HUES64 (cell line): ENCODE measurements around the gene ARHGAP26.

ENCODE experiments used
- H3K27ac ChIP-seq: 2 replicates; pipeline ENCODE4 v1.7.0; 2013; ENCODE audit warnings: low read depth, low read length, inconsistent platforms
- H3K27me3 ChIP-seq: 2 replicates; pipeline ENCODE4 v1.6.1; 2013; ENCODE audit warnings: mild to moderate bottlenecking, low read length; ENCODE audit not compliant: insufficient read depth
- H3K36me3 ChIP-seq: 2 replicates; pipeline ENCODE4 v1.6.1; 2013; ENCODE audit warnings: mild to moderate bottlenecking, low read length; ENCODE audit not compliant: insufficient read depth
- H3K4me1 ChIP-seq: 2 replicates; pipeline ENCODE4 v1.6.1; 2013; ENCODE audit warnings: mild to moderate bottlenecking, low read length, moderate library complexity; ENCODE audit not compliant: insufficient read depth
- H3K4me3 ChIP-seq: 2 replicates; pipeline ENCODE4 v1.5.1; 2013; ENCODE audit warnings: mild to moderate bottlenecking, low read length, moderate library complexity
- H3K9ac ChIP-seq: 2 replicates; pipeline ENCODE4 v1.6.1; 2013; ENCODE audit warnings: mild to moderate bottlenecking, low read depth, low read length
- H3K9me3 ChIP-seq: 2 replicates; pipeline ENCODE4 v1.6.1; 2013; ENCODE audit warnings: low read depth, low read length; ENCODE audit not compliant: insufficient read depth
- WGBS: fragments of 150-250, 120-280 bp; methylation state at CpG from one replicate; pipeline ENCODE4 v1.1.7; 2013; ENCODE audit warnings: missing lambda C conversion rate; 5-methylcytosine and 5-hydroxymethylcytosine counted together

ARHGAP26 gene

GRCh38 chr5:142834504-142834903 lies 64.3 kb downstream of the ARHGAP26 start:
- Histone ChIP-seq H3K9ac (no peak overlapping the region), H3K27ac (no peak overlapping the region), H3K27me3 (no peaks in the 10 kb centered on the region), H3K36me3 (no peaks in the 10 kb centered on the region), H3K9me3 (no peaks in the 10 kb centered on the region), H3K4me1 (peaks cover 6% of the 10 kb centered on the region; the same call in 1 of the 2 replicates), H3K4me3 (no peak overlapping the region)
- 91% methylated on average over 4 of the region's 4 CpGs for WGBS

- no peaks in the 10 kb centered on the region for H3K9me3 ChIP-seq
- H3K27me3 ChIP-seq = no peaks in the 10 kb centered on the region
- H3K9ac ChIP-seq = no peak overlapping the region
- H3K4me3 ChIP-seq = no peak overlapping the region
- H3K36me3 ChIP-seq = no peaks in the 10 kb centered on the region
- WGBS = 80% methylated on average over 1 of the region's 1 CpG
- H3K27ac ChIP-seq = no peak overlapping the region
- peaks cover 6% of the 10 kb centered on the region; the same call in 1 of the 2 replicates for H3K4me1 ChIP-seq
Measured at GRCh38 chr5:142835540-142835939, 65.4 kb downstream of the ARHGAP26 start.

GRCh38 chr5:142836048-142836447 lies 65.9 kb downstream of the ARHGAP26 start:
- 91% methylated on average over 2 of the region's 2 CpGs for WGBS
- H3K4me1 ChIP-seq = peaks cover 6% of the 10 kb centered on the region; the same call in 1 of the 2 replicates

GRCh38 chr5:142837081-142837725 lies 67.0 kb downstream of the ARHGAP26 start:
- Histone ChIP-seq H3K4me1 (peaks cover 5% of the 10 kb centered on the region; the same call in 1 of the 2 replicates), H3K27ac (no peak overlapping the region), H3K9ac (no peak overlapping the region), H3K36me3 (no peaks in the 10 kb centered on the region), H3K27me3 (no peaks in the 10 kb centered on the region), H3K9me3 (no peaks in the 10 kb centered on the region), H3K4me3 (no peak overlapping the region)
- 91% methylated on average over 8 of the region's 8 CpGs for WGBS

More at GRCh38 chr5:142836048-142836447, 65.9 kb downstream of the ARHGAP26 start:
- Histone ChIP-seq H3K9ac (no peak overlapping the region), H3K4me3 (no peak overlapping the region), H3K9me3 (no peaks in the 10 kb centered on the region), H3K27me3 (no peaks in the 10 kb centered on the region), H3K27ac (no peak overlapping the region), H3K36me3 (no peaks in the 10 kb centered on the region)

- no peaks in the 10 kb centered on the region for H3K27me3 ChIP-seq
- no peak overlapping the region for H3K27ac ChIP-seq
- 92% methylated on average over 3 of the region's 5 CpGs for WGBS
- H3K4me3 ChIP-seq = no peak overlapping the region
- no peak overlapping the region for H3K9ac ChIP-seq
- H3K4me1 ChIP-seq = no peaks in the 10 kb centered on the region
- no peaks in the 10 kb centered on the region for H3K9me3 ChIP-seq
- no peaks in the 10 kb centered on the region for H3K36me3 ChIP-seq
Measured at GRCh38 chr5:142838845-142839244, 68.7 kb downstream of the ARHGAP26 start.

GRCh38 chr5:142839711-142840346 lies 69.7 kb downstream of the ARHGAP26 start:
- Histone ChIP-seq H3K4me1 (no peaks in the 10 kb centered on the region), H3K4me3 (no peak overlapping the region), H3K9ac (no peak overlapping the region), H3K9me3 (no peaks in the 10 kb centered on the region), H3K27me3 (no peaks in the 10 kb centered on the region), H3K27ac (no peak overlapping the region), H3K36me3 (no peaks in the 10 kb centered on the region)
- WGBS = 94% methylated on average over 6 of the region's 6 CpGs

GRCh38 chr5:142840575-142840974 lies 70.4 kb downstream of the ARHGAP26 start:
- H3K27ac ChIP-seq = no peak overlapping the region
- H3K27me3 ChIP-seq = no peaks in the 10 kb centered on the region
- H3K4me1 ChIP-seq = no peaks in the 10 kb centered on the region; the same call in 1 of the 2 replicates
- no peak overlapping the region for H3K4me3 ChIP-seq
- no peaks in the 10 kb centered on the region for H3K36me3 ChIP-seq
- WGBS = 91% methylated on average over 1 of the region's 2 CpGs
- H3K9ac ChIP-seq = no peak overlapping the region
- no peaks in the 10 kb centered on the region for H3K9me3 ChIP-seq

GRCh38 chr5:142841511-142842265 lies 71.5 kb downstream of the ARHGAP26 start:
- no peaks in the 10 kb centered on the region for H3K36me3 ChIP-seq
- H3K27ac ChIP-seq = no peak overlapping the region
- H3K9me3 ChIP-seq = no peaks in the 10 kb centered on the region
- WGBS = 85% methylated on average over 6 of the region's 6 CpGs
- peaks cover 2% of the 10 kb centered on the region for H3K4me1 ChIP-seq
- no peak overlapping the region for H3K9ac ChIP-seq
- no peaks in the 10 kb centered on the region for H3K27me3 ChIP-seq
- no peak overlapping the region for H3K4me3 ChIP-seq

GRCh38 chr5:142842994-142843905 lies 73.1 kb downstream of the ARHGAP26 start:
- 96% methylated on average over 5 of the region's 6 CpGs for WGBS
- peaks cover 9% of the 10 kb centered on the region for H3K4me1 ChIP-seq
- H3K36me3 ChIP-seq = no peaks in the 10 kb centered on the region
- no peaks in the 10 kb centered on the region for H3K27me3 ChIP-seq
- H3K9me3 ChIP-seq = no peaks in the 10 kb centered on the region
- H3K4me3 ChIP-seq = no peak overlapping the region
- no peak overlapping the region for H3K9ac ChIP-seq
- H3K27ac ChIP-seq = no peak overlapping the region

- peaks cover 23% of the 10 kb centered on the region for H3K4me1 ChIP-seq
- H3K9me3 ChIP-seq = no peaks in the 10 kb centered on the region
- H3K36me3 ChIP-seq = no peaks in the 10 kb centered on the region
- no peak overlapping the region for H3K9ac ChIP-seq
- no peak overlapping the region for H3K4me3 ChIP-seq
- no peak overlapping the region for H3K27ac ChIP-seq
- H3K27me3 ChIP-seq = no peaks in the 10 kb centered on the region
- 85% methylated on average over 7 of the region's 7 CpGs for WGBS
Measured at GRCh38 chr5:142844866-142845265, 74.7 kb downstream of the ARHGAP26 start.
